Transverse colon (tissue), 4 donors: ENCODE data around the gene ATP13A4. TPM values are rescaled to one million over a fixed set of nuclear protein-coding genes. Genes with fewer than 3 reads are reported as not detected.

ENCODE experiments used
- DNase-seq: peaks from one replicate; pipeline ENCODE4 v3.0.0-alpha.2; 2019
- H3K27ac ChIP-seq, 4 donors: fragments of 200-600 bp; sonication (generic); 2 replicates each; pipeline ENCODE4 v1.5.1; 2016 to 2018; ENCODE audit warnings: inconsistent platforms in 4 of 4
- H3K27me3 ChIP-seq: fragments of 200-600 bp; sonication (generic); 2 replicates; pipeline ENCODE4 v1.5.1; 2017; ENCODE audit warnings: inconsistent platforms
- H3K36me3 ChIP-seq, 4 donors: fragments of 200-600 bp; sonication (generic); 2 replicates each; pipeline ENCODE4 v1.5.1; 2017 to 2019; ENCODE audit warnings: inconsistent platforms in 4 of 4
- H3K4me1 ChIP-seq, 4 donors: fragments of 200-600 bp; sonication (generic); 2 replicates each; pipeline ENCODE4 v1.5.1; 2017 to 2020; ENCODE audit warnings: inconsistent platforms in 4 of 4
- H3K4me3 ChIP-seq, 4 donors: fragments of 200-600 bp; sonication (generic); 1 replicate in 1 of 4; 2 replicates in 3 of 4; pipeline versions ENCODE4 v1.5.1 to v1.6.1; 2017 to 2019; ENCODE audit warnings: inconsistent platforms in 4 of 4
- H3K9me3 ChIP-seq, 2 donors: fragments of 200-600 bp; sonication (generic); 2 replicates each; pipeline ENCODE4 v1.5.1; 2017 to 2019; ENCODE audit warnings: inconsistent platforms in 2 of 2
- CTCF ChIP-seq, 5 experiments: fragments of 200-600 bp in 3 of 5; fragments of 450-650 bp in 2 of 5; sonication (generic) in 3 of 5; IDR thresholded peaks; 1 replicate in 2 of 5; 2 replicates in 3 of 5; pipeline ENCODE4 v1.5.1; 2016 to 2017; ENCODE audit warnings: antibody characterized with exemption in 5 of 5, inconsistent platforms in 3 of 5, mild to moderate bottlenecking in 2 of 5, moderate library complexity in 1 of 5
- EP300 ChIP-seq: sonication (generic); formaldehyde crosslinking; IDR thresholded peaks from one replicate; pipeline ENCODE4 v1.6.1; 2017; ENCODE audit warnings: antibody characterized with exemption, low read depth
- POLR2A ChIP-seq: fragments of 450-650 bp; IDR thresholded peaks from one replicate; pipeline ENCODE4 v1.6.1; 2016; ENCODE audit warnings: antibody characterized with exemption, mild to moderate bottlenecking, moderate library complexity
- POLR2AphosphoS5 ChIP-seq, 3 donors: sonication (generic); formaldehyde crosslinking; IDR thresholded peaks; one replicate each; pipeline ENCODE4 v1.6.1; 2016; ENCODE audit warnings: antibody characterized with exemption in 3 of 3
- WGBS, 2 donors: methylation state at CpG; one replicate each; pipeline ENCODE4 v1.1.5; 2018; ENCODE audit warnings: low coverage in 1 of 2; 5-methylcytosine and 5-hydroxymethylcytosine counted together
- in situ Hi-C, 4 donors: fragments of 200-750 bp; cut with MboI; loops; one replicate each; pipeline versions ENCODE4 v1.15.0 to v1.15.1; 2017; ENCODE audit warnings: low sequenced_read_pairs in 3 of 4, low pct_ligation_motif_present in 1 of 4, low pct_unique_long_range_greater_than_20kb in 1 of 4
- intact Hi-C: fragments of 100-400 bp; cut with DNase I; formaldehyde crosslinking; loops from one replicate; pipeline ENCODE4 v1.15.1; 2023; ENCODE audit warnings: low total_unique reads
- total RNA-seq, 4 donors: library from RNA; depleted of rRNA; stranded (reverse); fragments of >200 nt; gene quantifications; one replicate each; pipeline ENCODE4 v1.1.0, GENCODE V29; 2016

Gene ATP13A4
- total RNA-seq, 4 donors from 2014 or later = 5.6 to 13.4 (median 6.9) TPM

- Histone ChIP-seq H3K36me3 (no peaks in the 10 kb centered on the region), H3K27me3 (no peaks in the 10 kb centered on the region), H3K4me1 (peaks cover 0 to 19% (median 10%) of the 10 kb centered on the region in 4 donors), H3K4me3 (no peak overlapping the region), H3K27ac (no peak overlapping the region), H3K9me3 (no peaks in the 10 kb centered on the region)
- intact Hi-C loops = no loop called here
- TF ChIP-seq EP300 = no peak
- no peak for TF ChIP-seq POLR2AphosphoS5 (IDR thresholded peaks at IDR 0.05)
- TF ChIP-seq CTCF (IDR thresholded peaks at IDR 0.05) = no peak
- no peak for TF ChIP-seq POLR2A
- no peak for DNase-seq
- 91 to 93% methylated on average over 4 of the region's 4 CpGs for WGBS, 2 donors
- in situ Hi-C loops = loop anchor here (5.0 to 25.0 kb wide), 8 partner anchors 98 to 1098 kb away; no protein-coding TSS in a partner anchor
These were observed 5.4 kb upstream of the ATP13A4 start for GRCh38 chr3:193560091-193560490.

GRCh38 chr3:193559100-193559499, 4.4 kb upstream of the ATP13A4 start:
- Histone ChIP-seq H3K27ac (no peak overlapping the region), H3K4me1 (peaks cover 0 to 21% (median 10%) of the 10 kb centered on the region in 4 donors), H3K9me3 (no peaks in the 10 kb centered on the region), H3K4me3 (no peak overlapping the region), H3K27me3 (no peaks in the 10 kb centered on the region), H3K36me3 (no peaks in the 10 kb centered on the region)
- in situ Hi-C loops (loop anchor here in 3 of 4 donors (25.0 kb wide), 5 partner anchors 97 to 1097 kb away; no protein-coding TSS in a partner anchor), intact Hi-C loops (no loop called here)
- no peak for DNase-seq
- TF ChIP-seq POLR2AphosphoS5 (IDR thresholded peaks at IDR 0.05) = no peak
- TF ChIP-seq EP300 = no peak
- no peak for TF ChIP-seq CTCF (IDR thresholded peaks at IDR 0.05)
- no peak for TF ChIP-seq POLR2A

GRCh38 chr3:193556841-193557240, 2.1 kb upstream of the ATP13A4 start:
- H3K4me3 ChIP-seq = no peak overlapping the region
- no peaks in the 10 kb centered on the region for H3K27me3 ChIP-seq
- WGBS, 2 donors = 19 to 30% methylated on average over 2 of the region's 2 CpGs
- peak; percentile 75 for DNase-seq
- no peak overlapping the region for H3K27ac ChIP-seq
- no peak for TF ChIP-seq POLR2A
- no peak for TF ChIP-seq EP300
- peak in 2 of 3 donors; percentile 7 to 29 for TF ChIP-seq POLR2AphosphoS5 (IDR thresholded peaks at IDR 0.05)
- no peak for TF ChIP-seq CTCF (IDR thresholded peaks at IDR 0.05)
- intact Hi-C loops = no loop called here
- H3K4me1 ChIP-seq = peaks cover 0 to 22% (median 13%) of the 10 kb centered on the region in 4 donors
- in situ Hi-C loops = loop anchor here in 3 of 4 donors (25.0 kb wide), 5 partner anchors 95 to 1095 kb away; no protein-coding TSS in a partner anchor
- H3K36me3 ChIP-seq = no peaks in the 10 kb centered on the region
- no peaks in the 10 kb centered on the region for H3K9me3 ChIP-seq

- DNase-seq = no peak
- Histone ChIP-seq H3K27ac (no peak overlapping the region), H3K4me1 (peaks cover 0 to 23% (median 15%) of the 10 kb centered on the region in 4 donors), H3K27me3 (no peaks in the 10 kb centered on the region), H3K9me3 (no peaks in the 10 kb centered on the region), H3K4me3 (no peak overlapping the region), H3K36me3 (no peaks in the 10 kb centered on the region)
- WGBS, 2 donors = 50 to 55% methylated on average over 1 of the region's 1 CpG
- TF ChIP-seq POLR2AphosphoS5 (IDR thresholded peaks at IDR 0.05) (no peak), CTCF (IDR thresholded peaks at IDR 0.05) (no peak), EP300 (no peak), POLR2A (no peak)
- in situ Hi-C loops = loop anchor here in 3 of 4 donors (25.0 kb wide), 5 partner anchors 91 to 1091 kb away; no protein-coding TSS in a partner anchor
- intact Hi-C loops = no loop called here
These were observed 1.1 kb downstream of the ATP13A4 start for GRCh38 chr3:193553586-193553985.
